ENCODE measurements around the gene SMYD3.

The SMYD3 gene

GRCh38 chr1:246271516-246271915 is 235.6 kb downstream of the SMYD3 start:
- DNase-seq (ENCODE audit: low read depth), result no peak

- no peak for DNase-seq (ENCODE audit: low read depth)
Measured at GRCh38 chr1:246270236-246270635, 236.8 kb downstream of the SMYD3 start.

DNA sequence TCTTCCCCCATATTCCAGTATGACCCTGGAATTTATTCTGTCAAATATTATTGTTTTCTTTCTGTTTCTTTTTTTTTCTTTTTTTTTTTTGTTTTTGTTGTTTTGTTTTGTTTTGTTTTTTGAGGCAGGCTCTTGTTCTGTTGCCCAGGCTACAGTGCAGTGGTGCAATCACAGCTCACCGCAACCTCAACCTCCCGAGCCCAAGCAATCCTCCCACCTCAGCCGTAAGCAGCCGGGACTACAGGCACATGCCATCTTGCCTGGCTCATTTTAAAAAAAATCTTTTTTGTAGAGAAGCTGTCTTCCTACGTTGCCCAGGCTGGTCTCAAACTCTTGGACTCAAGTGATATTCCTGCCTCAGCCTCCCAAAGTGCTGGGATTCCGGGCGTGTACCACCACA is 237.6 kb downstream of the SMYD3 start:
- DNase-seq (ENCODE audit: low read depth), result no peak

GRCh38 chr1:246267896-246268295 is 239.2 kb downstream of the SMYD3 start:
- no peak for DNase-seq (ENCODE audit: low read depth)

DNA sequence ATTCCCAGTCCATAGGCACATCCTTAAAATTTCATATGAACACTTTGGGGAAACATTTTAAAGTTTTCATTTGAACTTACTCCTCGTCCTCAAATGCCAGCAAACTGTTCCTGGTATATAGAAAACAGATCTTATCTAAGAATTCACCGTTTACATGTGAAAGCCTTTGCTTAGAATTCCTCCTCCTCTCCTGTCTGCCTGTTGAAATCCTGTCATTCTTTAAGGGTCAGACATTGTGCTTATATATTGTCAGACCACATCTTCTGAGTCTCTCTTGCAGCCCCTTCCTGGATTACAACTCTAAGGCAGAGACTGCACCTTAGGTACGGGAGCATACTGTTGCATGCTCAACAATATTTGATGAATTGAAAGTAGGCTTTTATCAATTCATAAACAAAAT is 239.7 kb downstream of the SMYD3 start:
- no peak for DNase-seq (ENCODE audit: low read depth)

DNA sequence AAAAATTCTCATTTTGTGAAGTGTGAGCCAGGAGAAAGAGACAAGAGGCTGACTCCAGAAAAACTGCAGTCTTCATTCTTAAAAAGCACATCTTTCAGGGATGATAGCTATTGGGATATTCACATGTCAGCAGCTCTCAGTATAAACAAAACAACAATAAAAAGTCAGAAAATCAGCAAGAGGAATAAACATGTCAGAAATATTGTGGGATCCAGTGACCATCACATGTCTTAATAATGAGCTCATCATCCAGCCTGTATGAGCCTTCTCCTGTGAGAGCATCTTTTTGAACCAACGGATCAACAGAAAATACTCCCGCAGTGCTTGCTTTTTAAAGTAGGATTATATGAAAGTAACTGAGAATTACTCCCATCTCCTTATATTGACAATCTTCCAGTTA is 241.6 kb downstream of the SMYD3 start:
- DNase-seq (ENCODE audit: low read depth), result no peak

- no peak for DNase-seq (ENCODE audit: low read depth)
Measured at GRCh38 chr1:246262281-246262680, 244.8 kb downstream of the SMYD3 start.

GRCh38 chr1:246261639-246262038 is 245.4 kb downstream of the SMYD3 start:
- no peak for DNase-seq (ENCODE audit: low read depth)

- DNase-seq (ENCODE audit: low read depth), result no peak
Measured at GRCh38 chr1:246258250-246258649, 248.8 kb downstream of the SMYD3 start.

GRCh38 chr1:246255773-246256172 is 251.3 kb downstream of the SMYD3 start:
- no peak for DNase-seq (ENCODE audit: low read depth)

- DNase-seq (ENCODE audit: low read depth), result no peak
Measured at GRCh38 chr1:246254854-246255253, 252.2 kb downstream of the SMYD3 start.

DNA sequence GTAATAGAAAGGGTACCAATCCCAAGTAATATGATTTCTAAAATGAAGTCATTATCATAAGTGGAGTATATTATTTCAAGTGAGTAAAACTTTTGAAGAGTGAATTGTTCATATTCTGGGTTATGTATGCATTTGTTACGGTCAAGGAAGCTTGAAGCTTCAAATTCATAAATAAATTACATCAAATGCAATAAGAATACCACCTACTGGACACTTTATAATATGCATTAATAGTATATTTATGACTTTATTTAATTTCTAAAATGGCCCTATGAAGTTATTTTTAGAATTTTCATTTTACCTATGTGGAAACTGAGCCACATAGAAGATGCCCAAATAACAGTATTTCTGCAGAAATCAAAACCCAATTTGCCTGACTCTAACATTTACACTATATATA is 260.6 kb downstream of the SMYD3 start:
- no peak for DNase-seq (ENCODE audit: low read depth)

DNA sequence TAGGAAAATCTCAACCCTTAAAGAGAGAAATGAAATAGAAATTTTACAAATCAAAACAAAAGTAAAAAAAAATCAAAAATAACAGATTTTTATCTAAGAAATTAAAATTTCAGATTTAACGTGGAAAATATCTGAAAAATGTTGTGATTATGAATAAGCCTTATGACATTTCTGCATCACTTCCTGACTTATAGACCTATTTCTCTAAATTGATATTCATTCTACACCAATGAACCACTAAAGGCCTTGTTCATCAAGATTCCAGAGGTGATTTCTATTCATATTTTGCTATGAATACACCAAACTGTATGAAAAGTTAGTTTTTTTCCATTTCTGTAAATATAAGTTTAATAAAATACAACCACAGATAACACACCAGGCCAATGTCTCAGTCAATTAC is 261.5 kb downstream of the SMYD3 start:
- DNase-seq (ENCODE audit: low read depth), result no peak

- DNase-seq (ENCODE audit: low read depth), result no peak
Measured at GRCh38 chr1:246232126-246232525, 275.0 kb downstream of the SMYD3 start.

- no peak for DNase-seq (ENCODE audit: low read depth)
Measured at GRCh38 chr1:246226041-246226440, 281.0 kb downstream of the SMYD3 start.

DNA sequence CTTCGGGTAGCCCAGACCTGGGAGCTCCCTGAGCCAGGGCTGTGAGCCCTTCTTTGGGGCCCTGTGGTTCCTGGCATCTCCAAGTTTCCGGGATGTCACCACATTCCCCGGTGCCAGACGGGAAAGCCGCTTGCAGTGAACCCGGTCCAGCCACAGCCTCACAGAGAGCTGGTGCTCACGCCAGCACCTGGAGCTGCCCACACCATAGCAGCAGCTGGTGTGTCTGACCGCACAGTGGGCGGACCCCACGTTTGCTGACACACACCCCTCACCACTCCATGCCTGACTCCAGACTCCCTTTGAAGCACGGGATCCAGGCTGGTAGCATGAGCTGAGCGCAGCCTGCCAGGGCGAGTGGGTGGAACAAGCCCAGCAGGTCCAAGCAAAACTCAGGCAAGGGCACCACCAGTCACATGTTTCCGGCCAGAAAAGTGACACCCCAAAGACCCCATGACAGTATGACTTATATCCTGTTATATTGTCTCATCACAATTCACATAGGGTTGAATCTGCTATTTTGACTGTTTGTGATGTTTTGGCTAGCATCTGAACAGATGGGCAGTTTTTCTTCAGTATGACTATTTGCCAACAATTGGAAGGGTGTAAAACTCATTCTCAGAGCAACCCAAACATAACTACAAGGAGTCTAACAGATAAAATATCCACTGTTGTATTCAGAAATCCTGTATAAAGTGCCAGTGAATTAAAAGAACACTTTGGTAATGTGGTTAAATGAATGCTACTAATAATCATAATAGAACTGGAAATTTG is 285.4 kb downstream of the SMYD3 start:
- no peak for DNase-seq (ENCODE audit: low read depth)

DNA sequence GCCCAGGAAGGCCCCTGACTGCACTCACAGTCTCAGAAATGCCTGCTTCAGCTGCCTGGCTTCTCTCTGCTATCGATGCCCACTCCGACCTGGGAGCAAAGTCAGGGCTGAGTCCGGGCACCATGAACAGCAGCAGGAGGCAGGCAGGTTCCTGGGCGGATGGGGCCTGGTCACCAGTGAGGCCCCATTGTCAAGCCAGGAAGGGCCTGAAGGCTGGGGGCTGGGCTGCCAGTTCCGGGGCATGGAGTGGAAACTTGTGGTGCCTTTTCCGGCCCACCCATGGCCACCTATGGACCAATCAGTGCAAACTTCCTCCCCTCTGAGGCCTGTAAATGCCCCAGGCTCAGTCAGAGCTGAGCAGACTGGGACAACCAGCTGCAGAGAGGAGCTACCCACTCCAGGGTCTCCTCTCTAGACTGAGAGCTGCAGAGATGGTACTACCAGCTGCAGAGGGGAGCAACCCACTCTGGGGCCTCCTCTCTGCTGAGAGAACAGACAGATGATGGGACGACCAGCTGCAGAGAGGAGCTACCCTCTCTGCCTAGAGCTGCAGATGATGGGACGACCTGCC is 286.5 kb downstream of the SMYD3 start:
- no peak for DNase-seq (ENCODE audit: low read depth)

DNA sequence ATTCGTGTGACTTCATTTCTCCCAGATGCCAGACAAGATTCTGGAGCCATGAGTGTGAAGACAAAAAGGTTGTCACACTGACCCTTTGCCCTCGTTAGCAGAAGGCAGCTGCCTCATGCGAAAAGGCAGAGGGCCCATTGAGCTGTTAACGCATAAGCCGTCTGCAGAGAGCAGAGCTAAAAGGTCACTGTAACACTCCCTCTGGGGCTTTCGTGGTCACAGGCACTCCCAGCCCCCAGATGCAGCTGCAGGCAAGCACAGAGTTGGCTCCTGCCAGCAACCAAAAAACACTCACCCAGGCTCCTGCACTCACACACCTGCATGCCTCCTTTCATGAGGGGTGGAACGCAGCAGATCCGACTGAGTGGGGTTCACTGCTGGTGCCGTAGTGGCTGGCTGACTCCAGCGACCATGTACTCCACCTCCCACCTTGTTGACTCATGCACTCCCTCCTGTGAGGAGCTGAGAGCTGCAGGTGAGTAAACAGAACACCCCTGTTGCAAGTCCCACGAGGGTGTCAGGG is 287.5 kb downstream of the SMYD3 start:
- DNase-seq (ENCODE audit: low read depth), result no peak

GRCh38 chr1:246218686-246219085 is 288.4 kb downstream of the SMYD3 start:
- DNase-seq (ENCODE audit: low read depth), result no peak

DNA sequence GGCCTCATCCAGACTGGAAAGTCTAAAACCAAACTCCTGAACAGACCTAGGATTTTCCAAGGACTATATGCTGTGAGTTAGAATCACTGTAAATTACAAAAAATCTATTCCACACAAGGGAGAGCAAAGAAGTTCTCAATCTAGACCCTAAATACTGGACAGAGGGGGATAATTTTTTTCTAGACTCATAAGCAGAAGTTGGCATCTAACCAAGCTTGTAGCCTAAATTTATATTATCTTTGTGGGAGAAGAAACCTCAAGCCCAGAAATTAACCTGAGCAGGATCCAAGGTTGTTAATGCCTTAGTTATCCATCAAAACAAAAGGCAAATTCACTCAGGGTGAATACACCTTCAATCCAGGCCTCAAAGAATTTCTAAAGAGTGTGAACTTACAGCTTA is 290.2 kb downstream of the SMYD3 start:
- no peak for DNase-seq (ENCODE audit: low read depth)

DNA sequence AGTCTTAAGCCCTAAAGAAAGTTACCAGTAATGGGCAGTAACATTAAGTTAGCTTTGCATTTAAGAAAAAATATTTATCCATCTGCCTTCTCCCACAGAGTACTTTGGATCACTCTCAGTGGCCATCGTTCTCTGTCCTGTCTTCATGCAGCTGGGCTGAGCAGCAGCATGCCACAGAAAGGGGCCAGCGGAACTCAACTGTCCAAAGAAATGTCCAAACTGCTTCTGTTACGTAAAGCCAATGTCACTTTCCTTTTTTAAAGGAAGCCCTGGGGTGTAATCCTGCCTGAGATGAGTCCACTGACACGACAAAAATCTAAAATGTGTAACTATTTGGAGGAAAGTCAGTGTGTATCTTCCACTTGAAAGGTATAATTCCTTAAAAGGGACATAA is 291.6 kb downstream of the SMYD3 start:
- no peak for DNase-seq (ENCODE audit: low read depth)

DNA sequence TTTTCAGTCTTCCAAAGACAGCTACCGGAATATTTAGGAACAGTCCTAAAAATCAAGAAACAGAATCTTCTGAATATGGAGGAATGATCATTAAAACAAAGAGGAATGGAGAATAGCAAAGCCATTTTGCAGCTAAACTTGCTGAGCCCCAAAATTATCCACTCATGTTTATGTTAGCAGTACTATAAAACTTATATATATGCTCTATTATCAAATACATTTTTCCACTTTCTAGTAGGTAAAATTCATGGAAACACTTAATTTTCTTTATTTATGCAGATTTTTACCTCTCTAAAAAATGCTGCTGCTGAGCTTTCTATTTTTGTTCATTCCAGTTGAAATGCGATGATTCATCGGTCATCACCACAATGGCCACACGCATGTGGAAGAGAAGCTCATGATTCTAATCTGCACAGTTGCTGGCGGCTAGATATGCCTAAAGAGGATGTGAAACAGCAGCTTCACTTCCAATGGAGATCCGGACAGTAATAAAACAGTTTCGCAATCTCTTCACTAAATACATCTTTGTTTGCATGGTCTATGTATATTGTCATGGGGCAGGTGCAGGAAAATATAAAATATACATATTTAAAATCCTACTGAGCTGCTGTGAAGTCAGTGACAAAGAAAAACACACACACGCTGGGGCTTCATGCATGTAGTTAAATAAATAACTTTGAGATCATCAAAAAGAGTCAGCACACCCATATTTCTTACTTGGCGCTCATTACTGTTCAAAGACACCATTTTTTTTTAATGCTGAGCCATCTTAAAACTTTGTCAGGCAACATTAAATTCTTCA is 292.2 kb downstream of the SMYD3 start:
- no peak for DNase-seq (ENCODE audit: low read depth)

- DNase-seq (ENCODE audit: low read depth), result no peak
Measured at GRCh38 chr1:246213947-246214346, 293.1 kb downstream of the SMYD3 start.
